BE2C (cell line): Measurements from ENCODE around the gene RSPRY1.

Experiments used
- DNase-seq: peaks from one replicate; pipeline ENCODE4 v3.0.0-alpha.2; 2020
- H3K27me3 ChIP-seq: fragments of 250-450 bp; sonication (Bioruptor Pico); 2 replicates; pipeline ENCODE4 v1.5.1; 2020; ENCODE audit warnings: mild to moderate bottlenecking
- H3K36me3 ChIP-seq: fragments of 250-450 bp; sonication (Bioruptor Pico); 2 replicates; pipeline ENCODE4 v1.5.1; 2020; ENCODE audit warnings: mild to moderate bottlenecking
- H3K4me1 ChIP-seq: fragments of 250-450 bp; sonication (Bioruptor Pico); 2 replicates; pipeline ENCODE4 v1.5.1; 2020
- H3K4me3 ChIP-seq: 2 replicates; pipeline ENCODE4 v1.5.1; 2011; ENCODE audit warnings: low read depth, low read length
- H3K9me3 ChIP-seq: fragments of 250-450 bp; sonication (Bioruptor Pico); 2 replicates; pipeline ENCODE4 v1.5.1; 2020
- CTCF ChIP-seq: IDR thresholded peaks from 2 replicates; pipeline ENCODE4 v1.5.1; 2012; ENCODE audit warnings: mild to moderate bottlenecking, low read depth, low read length

The RSPRY1 gene

DNA sequence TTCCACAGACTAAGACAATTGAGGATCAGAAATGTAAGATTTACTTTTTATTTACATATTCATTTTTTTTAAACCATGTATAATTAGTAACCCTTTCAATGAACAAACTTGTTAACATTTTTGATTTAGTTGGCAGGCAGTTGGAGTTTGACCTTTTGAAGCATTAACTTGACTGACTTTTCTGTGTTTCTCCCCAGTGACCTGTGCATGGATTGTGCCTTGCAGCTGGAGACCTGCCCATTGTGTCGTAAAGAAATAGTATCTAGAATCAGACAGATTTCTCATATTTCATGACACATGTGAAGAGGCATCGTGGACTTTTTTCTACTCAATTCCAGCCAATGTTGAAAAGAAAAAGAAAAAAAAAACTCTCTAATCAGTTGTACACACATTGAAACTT is 52.6 kb downstream of the RSPRY1 start:
- peaks cover 53% of the 10 kb centered on the region for H3K36me3 ChIP-seq
- no peaks in the 10 kb centered on the region for H3K9me3 ChIP-seq
- H3K4me3 ChIP-seq, result no peak overlapping the region
- no peaks in the 10 kb centered on the region for H3K27me3 ChIP-seq
- no peaks in the 10 kb centered on the region for H3K4me1 ChIP-seq
- no peak for DNase-seq
- TF ChIP-seq CTCF, result no peak

- TF ChIP-seq CTCF, result no peak
- peaks cover 49% of the 10 kb centered on the region for H3K36me3 ChIP-seq
- no peaks in the 10 kb centered on the region for H3K27me3 ChIP-seq
- no peak overlapping the region for H3K4me3 ChIP-seq
- H3K4me1 ChIP-seq, result no peaks in the 10 kb centered on the region
- H3K9me3 ChIP-seq, result no peaks in the 10 kb centered on the region
- no peak for DNase-seq
Observed at GRCh38 chr16:57239107-57239506, 53.0 kb downstream of the RSPRY1 start.

- no peak for DNase-seq
- Histone ChIP-seq H3K9me3 (no peaks in the 10 kb centered on the region), H3K4me3 (no peak overlapping the region), H3K36me3 (peaks cover 32% of the 10 kb centered on the region), H3K4me1 (no peaks in the 10 kb centered on the region), H3K27me3 (no peaks in the 10 kb centered on the region)
- no peak for TF ChIP-seq CTCF
Observed at GRCh38 chr16:57240851-57241250, 54.7 kb downstream of the RSPRY1 start.

- DNase-seq, result no peak
- Histone ChIP-seq H3K4me1 (no peaks in the 10 kb centered on the region), H3K27me3 (no peaks in the 10 kb centered on the region), H3K9me3 (no peaks in the 10 kb centered on the region), H3K4me3 (no peak overlapping the region), H3K36me3 (peaks cover 17% of the 10 kb centered on the region)
- TF ChIP-seq CTCF, result no peak
Observed at GRCh38 chr16:57242650-57243049, 56.5 kb downstream of the RSPRY1 start.

DNA sequence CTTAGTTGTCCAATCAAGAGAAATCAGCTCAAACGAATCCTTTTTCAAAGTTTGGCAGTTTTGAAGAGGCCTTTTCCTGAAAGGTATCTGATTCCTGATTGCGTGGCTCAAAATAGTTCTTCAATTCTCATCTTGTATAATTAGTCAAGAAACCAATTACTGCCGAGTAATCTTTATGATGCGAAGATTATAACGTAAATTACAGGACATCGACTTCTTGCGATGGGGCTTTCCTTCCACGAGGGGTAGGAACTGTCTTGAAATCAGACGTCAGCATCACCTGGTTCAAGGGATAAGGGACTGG is 58.3 kb downstream of the RSPRY1 start:
- Histone ChIP-seq H3K9me3 (no peaks in the 10 kb centered on the region), H3K4me1 (no peaks in the 10 kb centered on the region), H3K27me3 (no peaks in the 10 kb centered on the region), H3K4me3 (peak overlapping the region; percentile 88), H3K36me3 (peaks cover 4% of the 10 kb centered on the region; the same call in 1 of the 2 replicates)
- TF ChIP-seq CTCF, result no peak
- no peak for DNase-seq

DNA sequence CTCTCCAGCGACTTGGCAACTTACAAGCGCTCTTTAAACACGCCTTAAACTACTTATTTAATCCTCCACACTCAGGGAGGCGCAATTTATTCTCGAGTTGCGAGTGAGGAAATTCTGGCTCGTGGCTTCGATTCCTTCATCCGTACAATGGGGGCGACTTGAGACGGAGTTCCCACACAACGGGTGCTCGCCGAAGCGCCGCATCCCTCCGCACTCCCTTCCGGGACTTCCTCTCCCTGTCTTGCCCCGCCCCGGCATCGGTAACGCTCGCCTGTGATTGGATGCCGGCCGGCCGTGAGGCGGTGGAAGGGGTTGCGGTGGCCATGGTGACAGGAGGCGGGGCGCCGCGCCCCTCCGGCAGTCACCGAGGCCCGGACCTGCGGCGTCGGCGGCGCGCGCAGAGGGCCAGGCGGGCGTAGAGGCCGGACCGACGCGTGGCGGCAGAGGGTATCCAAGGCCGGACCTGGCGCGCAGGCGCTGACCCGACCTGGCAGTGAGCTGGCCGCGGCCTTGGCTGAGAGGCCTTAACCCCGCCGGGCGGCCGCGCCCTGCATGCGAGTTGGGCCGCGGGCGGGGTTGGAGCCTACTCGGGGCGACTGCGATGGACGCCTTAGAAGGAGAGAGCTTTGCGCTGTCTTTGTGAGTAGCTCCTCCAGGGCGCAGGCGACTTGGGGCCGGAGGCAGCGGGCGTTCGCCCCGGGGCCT is 58.8 kb downstream of the RSPRY1 start, which contains the start of gene ARL2BP:
ARL2BP (plus strand) TSS at position 493 of the 705 bp plus-strand sequence; CDS start at position 602, 109 bp downstream.
- DNase-seq, result peak; percentile 99
- TF ChIP-seq CTCF, result no peak
- Histone ChIP-seq H3K4me1 (no peaks in the 10 kb centered on the region), H3K9me3 (no peaks in the 10 kb centered on the region), H3K36me3 (peaks cover 7% of the 10 kb centered on the region; the same call in 1 of the 2 replicates), H3K4me3 (peak within 1 kb of the TSS; percentile 88), H3K27me3 (no peaks in the 10 kb centered on the region)
